GM12864 (cell line): ENCODE data around the gene ART3.
"Not testable (repeated sequence)": the region's sequence is repeated elsewhere in the genome, so short reads cannot be mapped to it uniquely, and the experiment has no call there.

Experiments
- DNase-seq: peaks from one replicate; pipeline ENCODE4 v3.0.0-alpha.2; 2011; ENCODE audit warnings: low read depth
- H3K4me3 ChIP-seq: 2 replicates; pipeline ENCODE4 v1.5.1; 2011; ENCODE audit warnings: mild to moderate bottlenecking, low read depth, low read length, control low read depth
- TF ChIP-seq, protein P1 (sequence below): IDR thresholded peaks from 2 replicates; pipeline ENCODE4 v1.5.1; 2011; ENCODE audit warnings: low read depth, mild to moderate bottlenecking, moderate library complexity, low read length, control low read depth, inconsistent platforms; ENCODE audit errors: missing control alignments

Gene ART3

DNA sequence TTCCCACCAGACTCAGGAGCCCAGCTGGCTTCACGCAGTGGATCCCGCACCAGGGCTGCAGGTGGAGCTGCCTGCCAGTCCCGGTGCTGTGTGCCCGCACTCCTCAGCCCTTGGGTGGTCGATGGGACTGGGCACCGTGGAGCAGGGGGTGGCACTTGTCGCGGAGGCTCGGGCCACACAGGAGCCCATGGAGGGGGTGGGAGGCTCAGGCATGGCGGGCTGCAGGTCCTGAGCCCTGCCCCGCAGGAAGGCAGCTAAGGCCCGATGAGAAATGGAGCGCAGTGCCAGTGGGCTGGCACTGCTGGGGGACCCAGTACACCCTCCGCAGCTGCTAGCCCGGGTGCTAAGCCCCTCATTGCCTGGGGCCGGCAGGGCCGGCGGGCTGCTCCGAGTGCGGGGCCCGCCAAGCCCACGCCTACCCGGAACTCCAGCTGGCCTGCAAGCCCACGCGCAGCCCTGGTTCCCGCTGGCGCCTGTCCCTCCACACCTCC is 23.9 kb upstream of the ART3 start:
- not testable (repeated sequence) for H3K4me3 ChIP-seq, DNase-seq

- DNase-seq: no peak
- H3K4me3 ChIP-seq: no peak overlapping the region
These were observed 20.8 kb upstream of the ART3 start for GRCh38 chr4:76053730-76054129.

DNA sequence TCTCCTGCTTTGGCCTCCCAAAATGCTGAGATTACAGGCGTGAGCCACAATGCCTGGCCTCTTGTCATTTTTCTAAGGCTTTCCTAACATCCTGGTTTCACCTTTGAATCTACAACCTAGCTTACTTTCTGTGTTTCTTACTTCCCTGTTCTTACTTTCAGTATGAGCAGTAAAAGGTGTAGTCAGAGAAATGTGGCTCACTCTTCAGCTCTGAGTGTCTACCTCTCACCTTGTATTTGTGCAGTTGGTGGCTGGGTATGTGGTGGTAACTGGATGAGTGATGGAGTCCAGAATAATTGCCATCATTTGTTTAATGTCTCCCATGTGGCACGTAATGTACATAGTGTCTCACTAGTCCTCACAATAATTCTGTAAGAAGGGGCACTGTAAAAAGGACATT is 19.5 kb upstream of the ART3 start:
- DNase-seq: peak; percentile 67
- TF ChIP-seq, protein P1, sequence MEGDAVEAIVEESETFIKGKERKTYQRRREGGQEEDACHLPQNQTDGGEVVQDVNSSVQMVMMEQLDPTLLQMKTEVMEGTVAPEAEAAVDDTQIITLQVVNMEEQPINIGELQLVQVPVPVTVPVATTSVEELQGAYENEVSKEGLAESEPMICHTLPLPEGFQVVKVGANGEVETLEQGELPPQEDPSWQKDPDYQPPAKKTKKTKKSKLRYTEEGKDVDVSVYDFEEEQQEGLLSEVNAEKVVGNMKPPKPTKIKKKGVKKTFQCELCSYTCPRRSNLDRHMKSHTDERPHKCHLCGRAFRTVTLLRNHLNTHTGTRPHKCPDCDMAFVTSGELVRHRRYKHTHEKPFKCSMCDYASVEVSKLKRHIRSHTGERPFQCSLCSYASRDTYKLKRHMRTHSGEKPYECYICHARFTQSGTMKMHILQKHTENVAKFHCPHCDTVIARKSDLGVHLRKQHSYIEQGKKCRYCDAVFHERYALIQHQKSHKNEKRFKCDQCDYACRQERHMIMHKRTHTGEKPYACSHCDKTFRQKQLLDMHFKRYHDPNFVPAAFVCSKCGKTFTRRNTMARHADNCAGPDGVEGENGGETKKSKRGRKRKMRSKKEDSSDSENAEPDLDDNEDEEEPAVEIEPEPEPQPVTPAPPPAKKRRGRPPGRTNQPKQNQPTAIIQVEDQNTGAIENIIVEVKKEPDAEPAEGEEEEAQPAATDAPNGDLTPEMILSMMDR: no peak
- no peak overlapping the region for H3K4me3 ChIP-seq

More at GRCh38 chr4:76053730-76054129, 20.8 kb upstream of the ART3 start:
- TF ChIP-seq, protein P1: no peak

DNA sequence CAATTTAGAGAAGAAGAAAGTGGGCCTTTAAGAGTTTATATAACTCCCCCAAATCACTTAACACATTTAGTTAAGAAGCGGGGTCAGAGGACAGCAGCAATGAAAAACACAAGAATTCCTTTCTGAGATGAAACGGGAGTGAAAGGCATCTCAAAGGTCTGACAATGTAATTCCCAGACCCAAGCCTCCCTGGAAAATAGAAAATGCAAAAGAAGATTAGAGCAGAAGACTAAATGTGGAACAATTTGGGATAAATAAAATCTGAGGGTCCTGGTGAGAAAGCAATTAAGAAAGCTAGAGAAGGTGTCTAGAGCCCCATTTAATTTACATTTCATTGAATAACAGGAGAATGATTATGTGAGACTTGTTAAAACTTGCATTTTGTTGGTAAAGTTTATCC is 19.1 kb upstream of the ART3 start:
- TF ChIP-seq, protein P1: no peak
- no peak for DNase-seq
- H3K4me3 ChIP-seq: no peak overlapping the region

DNA sequence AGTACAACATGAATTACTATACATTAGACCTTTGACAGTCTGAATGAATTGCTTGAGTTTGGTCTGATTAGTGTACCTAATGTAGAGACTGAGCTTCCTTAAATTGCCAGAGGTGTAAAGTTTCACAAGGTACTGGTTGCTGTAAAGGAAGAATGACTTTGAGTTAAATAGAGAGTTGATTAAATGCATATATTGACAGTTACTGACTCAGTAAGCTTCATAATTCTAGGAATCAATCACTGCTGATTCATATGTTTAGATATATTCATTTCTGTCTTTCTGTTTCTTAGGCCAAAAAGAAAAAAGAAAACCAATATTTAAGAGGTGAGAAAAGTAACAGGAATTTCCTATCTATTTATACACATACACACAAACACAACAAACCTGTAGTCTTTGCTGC is 16.2 kb upstream of the ART3 start:
- TF ChIP-seq, protein P1: no peak
- no peak overlapping the region for H3K4me3 ChIP-seq
- DNase-seq: no peak

GRCh38 chr4:76058888-76059426 is 15.6 kb upstream of the ART3 start:
- DNase-seq: no peak
- TF ChIP-seq, protein P1: no peak
- H3K4me3 ChIP-seq: no peak overlapping the region

- TF ChIP-seq, protein P1: no peak
- no peak for DNase-seq
- H3K4me3 ChIP-seq: no peak overlapping the region
These were observed 14.8 kb upstream of the ART3 start for GRCh38 chr4:76059750-76060149.
